Thoracic aorta (tissue), 2 donors: ENCODE data around the gene ARMC9. TPM values are rescaled to one million over a fixed set of nuclear protein-coding genes. Genes with fewer than 3 reads are reported as not detected.

Source experiments
- ATAC-seq: fragments of 150-250 bp; one replicate; pipeline ENCODE4 v1.8.0; 2017; ENCODE audit warnings: low read depth; ENCODE audit not compliant: insufficient number of reproducible peaks, low FRiP score
- DNase-seq: peaks from one replicate; pipeline ENCODE4 v3.0.0-alpha.2; 2020; ENCODE audit warnings: low spot score
- H3K27ac ChIP-seq, 2 donors: fragments of 200-600 bp; sonication (generic); 1 replicate in 1 of 2; 2 replicates in 1 of 2; pipeline ENCODE4 v1.5.1; 2016; ENCODE audit warnings: mild to moderate bottlenecking in 2 of 2, moderate library complexity in 2 of 2
- H3K27me3 ChIP-seq: fragments of 200-600 bp; sonication (generic); replicated peaks from 2 replicates; pipeline ENCODE4 v1.6.0; 2016; ENCODE audit warnings: mild to moderate bottlenecking; ENCODE audit not compliant: insufficient read depth
- H3K36me3 ChIP-seq: fragments of 200-600 bp; sonication (generic); one replicate; pipeline ENCODE4 v1.5.1; 2016
- H3K4me1 ChIP-seq, 2 donors: fragments of 200-600 bp; sonication (generic); 1 replicate in 1 of 2; 2 replicates in 1 of 2; pipeline versions ENCODE4 v1.5.1 to v1.6.0; 2016; ENCODE audit warnings: low read depth in 2 of 2, mild to moderate bottlenecking in 1 of 2; ENCODE audit not compliant: control insufficient read depth in 1 of 2
- H3K4me3 ChIP-seq: fragments of 200-600 bp; sonication (generic); 2 replicates; pipeline ENCODE4 v1.5.1; 2016; ENCODE audit warnings: mild to moderate bottlenecking
- H3K9me3 ChIP-seq: fragments of 200-600 bp; sonication (generic); 2 replicates; pipeline ENCODE4 v1.5.1; 2016
- CTCF ChIP-seq: fragments of 200-600 bp; sonication (generic); IDR thresholded peaks from one replicate; pipeline ENCODE4 v1.5.1; 2019; ENCODE audit warnings: antibody characterized with exemption
- total RNA-seq, 2 donors: library from RNA; depleted of rRNA; stranded (reverse); fragments of >200 nt; gene quantifications; one replicate each; pipeline versions ENCODE4 v1.1.0 to v1.2.3, GENCODE V29; 2016

ARMC9 gene
- total RNA-seq, 2 donors from 2014 or later, result 68.5 to 103 TPM

GRCh38 chr2:231370429-231370748 lies 172.0 kb downstream of the ARMC9 start:
- no peak for TF ChIP-seq CTCF
- peaks cover 0 to 7% of the 10 kb centered on the region in 2 donors for H3K4me1 ChIP-seq
- H3K4me3 ChIP-seq, result no peak overlapping the region
- DNase-seq (no peak), ATAC-seq (no peak)
- no peaks in the 10 kb centered on the region for H3K27me3 ChIP-seq
- H3K36me3 ChIP-seq, result no peaks in the 10 kb centered on the region
- no peaks in the 10 kb centered on the region for H3K9me3 ChIP-seq
- no peak overlapping the region for H3K27ac ChIP-seq

DNA sequence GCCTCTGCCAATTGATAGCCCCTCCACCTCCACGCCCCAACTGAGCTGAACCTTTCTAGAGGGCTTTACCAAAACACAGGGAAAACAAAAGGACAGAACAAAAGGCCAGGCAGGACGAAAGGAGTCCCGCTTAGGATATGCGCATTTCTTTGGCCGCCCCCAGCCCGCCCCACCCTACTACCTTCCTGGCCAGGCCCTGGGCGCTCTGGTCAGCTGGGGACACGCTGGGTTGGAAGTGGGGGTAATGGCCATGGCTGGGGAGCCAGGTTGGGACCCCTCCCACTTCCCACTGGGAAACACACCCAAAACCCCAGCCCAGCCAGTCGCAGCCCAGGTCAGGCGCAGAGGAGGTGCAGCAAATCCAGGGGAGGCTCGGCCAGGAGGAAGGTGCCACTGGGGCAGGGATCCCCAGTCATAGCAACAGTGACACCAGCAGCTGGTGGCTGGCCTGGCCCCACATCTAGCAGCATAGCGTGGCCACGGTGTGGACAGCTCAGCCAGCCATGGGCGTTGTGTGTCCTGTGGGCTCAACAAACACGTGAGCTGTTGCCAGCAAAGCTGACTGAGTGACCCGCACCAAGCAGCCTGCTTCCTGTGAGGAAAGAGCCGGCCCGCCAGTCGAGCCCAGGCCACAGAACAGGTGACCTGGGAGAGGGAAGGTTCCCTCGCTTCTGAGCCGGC lies 172.5 kb downstream of the ARMC9 start:
- H3K27ac ChIP-seq, result no peak overlapping the region
- TF ChIP-seq CTCF, result no peak
- ATAC-seq (no peak), DNase-seq (no peak)
- H3K4me1 ChIP-seq, result peaks cover 0 to 5% of the 10 kb centered on the region in 2 donors
- H3K27me3 ChIP-seq, result no peaks in the 10 kb centered on the region
- no peaks in the 10 kb centered on the region for H3K9me3 ChIP-seq
- H3K36me3 ChIP-seq, result no peaks in the 10 kb centered on the region
- H3K4me3 ChIP-seq, result no peak overlapping the region

DNA sequence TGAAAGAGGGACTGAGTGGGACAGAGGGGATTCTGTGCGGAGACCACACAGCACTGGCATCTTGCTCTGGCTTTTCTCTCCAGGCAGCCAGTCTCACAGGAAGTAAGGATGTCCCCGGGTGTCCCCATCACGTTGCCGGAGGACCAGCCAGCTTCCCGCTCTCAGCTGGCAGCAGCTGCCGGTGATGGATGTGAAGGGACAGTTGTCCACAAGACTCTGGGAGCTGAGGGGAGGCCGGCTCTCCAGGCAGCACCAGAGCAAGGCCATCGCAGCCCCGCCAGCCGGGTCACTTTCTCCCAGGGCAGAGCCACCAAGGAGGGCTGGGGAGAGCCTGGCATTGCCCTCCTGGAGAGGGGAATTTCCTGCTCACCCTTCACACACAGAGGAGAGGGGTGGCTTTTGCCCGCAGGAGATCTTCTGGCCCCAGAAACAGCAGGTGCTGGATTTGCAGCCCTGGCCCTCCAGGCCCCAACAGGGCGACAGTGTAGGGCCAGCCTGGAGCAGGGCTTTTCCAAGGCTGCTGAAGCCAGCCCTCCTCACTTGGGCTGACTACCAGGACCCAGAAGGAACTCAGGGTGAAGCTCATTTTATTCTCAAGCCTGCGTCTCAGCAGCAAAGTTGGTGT lies 173.1 kb downstream of the ARMC9 start:
- TF ChIP-seq CTCF, result no peak
- DNase-seq (no peak), ATAC-seq (no peak)
- Histone ChIP-seq H3K36me3 (no peaks in the 10 kb centered on the region), H3K4me3 (no peak overlapping the region), H3K9me3 (no peaks in the 10 kb centered on the region), H3K27ac (no peak overlapping the region), H3K27me3 (no peaks in the 10 kb centered on the region), H3K4me1 (peaks cover 0 to 5% of the 10 kb centered on the region in 2 donors)

- Histone ChIP-seq H3K27ac (no peak overlapping the region), H3K4me1 (peaks cover 0 to 5% of the 10 kb centered on the region in 2 donors), H3K4me3 (no peak overlapping the region), H3K36me3 (no peaks in the 10 kb centered on the region), H3K27me3 (no peaks in the 10 kb centered on the region), H3K9me3 (no peaks in the 10 kb centered on the region)
- ATAC-seq, result no peak
- DNase-seq, result no peak
- no peak for TF ChIP-seq CTCF
Observed at GRCh38 chr2:231372326-231372725, 173.9 kb downstream of the ARMC9 start.

GRCh38 chr2:231373184-231373583 lies 174.8 kb downstream of the ARMC9 start:
- DNase-seq, result no peak
- Histone ChIP-seq H3K9me3 (no peaks in the 10 kb centered on the region), H3K27ac (no peak overlapping the region), H3K4me3 (no peak overlapping the region), H3K27me3 (no peaks in the 10 kb centered on the region), H3K36me3 (no peaks in the 10 kb centered on the region), H3K4me1 (peaks cover 0 to 5% of the 10 kb centered on the region in 2 donors)
- no peak for TF ChIP-seq CTCF
- ATAC-seq, result no peak
